Measurements from ENCODE around the gene EPN3.

EPN3 gene

DNA sequence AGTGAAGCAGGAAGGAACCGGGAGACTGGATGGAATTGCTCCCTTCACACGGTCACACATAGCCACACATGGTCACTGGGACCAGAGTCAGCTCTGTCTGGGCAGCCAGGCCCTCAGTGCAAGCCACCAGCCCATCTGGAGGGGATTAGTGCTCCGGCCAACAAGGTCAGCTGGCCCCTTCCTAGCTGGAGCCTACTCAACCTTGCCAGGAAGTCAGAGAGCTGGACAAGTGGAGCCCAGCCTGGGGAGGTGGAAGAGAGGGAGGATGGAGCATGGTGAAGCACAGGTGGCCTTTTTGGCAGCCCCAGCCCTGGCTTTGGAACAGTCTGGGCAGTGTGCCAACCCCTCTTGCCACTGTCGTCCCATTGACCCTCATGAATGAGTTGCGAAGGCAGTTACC is 24.3 kb downstream of the EPN3 start:
- no peak for DNase-seq
- H3K9me3 Mint-ChIP-seq: no peaks in the 10 kb centered on the region
- H3K4me3 Mint-ChIP-seq: no peak overlapping the region
- H3K36me3 Mint-ChIP-seq: no peaks in the 10 kb centered on the region
- CTCF ChIA-PET: no interaction called here
- H3K27ac Mint-ChIP-seq: no peak overlapping the region
- H3K27me3 Mint-ChIP-seq: peaks cover 68% of the 10 kb centered on the region
- H3K4me1 Mint-ChIP-seq: peaks cover 9% of the 10 kb centered on the region

DNA sequence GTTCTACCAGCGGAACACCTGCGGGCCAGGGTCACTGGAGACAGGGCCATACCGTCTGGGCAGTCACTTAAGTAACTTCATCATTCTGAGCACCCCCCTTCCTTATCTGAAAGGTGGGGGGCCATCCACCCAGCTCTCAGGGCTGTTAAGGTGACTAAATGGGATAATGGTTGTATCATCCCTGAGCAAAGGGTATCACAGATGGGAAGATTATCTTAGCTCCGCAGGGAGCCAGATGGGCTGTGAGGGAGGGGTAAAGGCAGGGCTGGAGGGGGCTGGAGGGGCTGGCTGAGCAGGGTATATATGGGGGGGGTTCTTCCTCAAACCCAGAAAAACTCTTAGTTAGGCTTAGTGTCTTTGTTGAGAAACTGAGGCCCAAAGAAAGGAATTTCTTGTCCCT is 25.1 kb downstream of the EPN3 start:
- no peak overlapping the region for H3K4me3 Mint-ChIP-seq
- CTCF ChIA-PET: no interaction called here
- H3K9me3 Mint-ChIP-seq: no peaks in the 10 kb centered on the region
- H3K4me1 Mint-ChIP-seq: peaks cover 14% of the 10 kb centered on the region
- DNase-seq: no peak
- H3K36me3 Mint-ChIP-seq: no peaks in the 10 kb centered on the region
- H3K27ac Mint-ChIP-seq: no peak overlapping the region
- peaks cover 76% of the 10 kb centered on the region for H3K27me3 Mint-ChIP-seq

DNA sequence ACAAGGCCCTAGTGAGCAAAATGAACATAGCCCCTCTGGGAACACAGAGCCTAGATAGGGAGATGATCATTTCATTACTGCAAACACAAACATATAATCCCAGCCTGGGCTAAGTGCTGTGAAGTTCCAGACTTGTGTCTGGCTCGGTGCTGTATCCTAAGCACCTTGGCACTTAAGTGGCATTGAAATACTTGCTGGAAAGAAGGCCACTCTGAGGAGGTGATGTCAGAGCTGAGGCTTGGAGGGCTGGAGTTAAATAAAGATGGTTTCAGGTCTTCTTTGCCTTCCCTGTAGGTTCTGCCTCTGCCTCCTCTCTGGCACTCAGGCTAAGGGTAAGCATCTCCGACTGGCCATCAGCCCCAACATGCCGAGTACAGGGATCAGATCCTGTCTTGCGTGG is 25.6 kb downstream of the EPN3 start:
- H3K27me3 Mint-ChIP-seq: peaks cover 81% of the 10 kb centered on the region
- H3K27ac Mint-ChIP-seq: no peak overlapping the region
- no peak overlapping the region for H3K4me3 Mint-ChIP-seq
- CTCF ChIA-PET: no interaction called here
- no peak for DNase-seq
- no peaks in the 10 kb centered on the region for H3K9me3 Mint-ChIP-seq
- peaks cover 14% of the 10 kb centered on the region for H3K4me1 Mint-ChIP-seq
- H3K36me3 Mint-ChIP-seq: no peaks in the 10 kb centered on the region

DNA sequence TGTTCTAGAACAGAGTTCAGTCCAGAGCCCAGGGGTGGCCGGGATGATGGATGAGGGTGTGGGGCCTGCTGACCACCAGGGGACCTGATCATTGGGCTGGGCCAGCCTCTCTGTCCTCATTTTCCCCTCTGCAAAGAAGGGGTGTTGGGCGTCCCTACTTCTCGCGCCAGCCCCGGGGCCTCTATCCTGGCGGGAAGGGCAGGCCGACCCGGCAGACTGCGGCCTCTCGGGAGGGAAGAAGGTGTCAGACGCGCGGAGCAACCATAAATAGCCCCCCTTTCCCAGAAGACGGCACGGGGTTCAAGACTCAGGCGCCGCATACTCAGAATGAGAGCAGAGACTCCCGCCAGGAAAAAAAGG is 26.0 kb downstream of the EPN3 start:
- H3K36me3 Mint-ChIP-seq: no peaks in the 10 kb centered on the region
- no peak overlapping the region for H3K4me3 Mint-ChIP-seq
- no peak overlapping the region for H3K27ac Mint-ChIP-seq
- no peaks in the 10 kb centered on the region for H3K9me3 Mint-ChIP-seq
- DNase-seq: no peak
- peaks cover 14% of the 10 kb centered on the region for H3K4me1 Mint-ChIP-seq
- peaks cover 81% of the 10 kb centered on the region for H3K27me3 Mint-ChIP-seq
- CTCF ChIA-PET: no interaction called here

DNA sequence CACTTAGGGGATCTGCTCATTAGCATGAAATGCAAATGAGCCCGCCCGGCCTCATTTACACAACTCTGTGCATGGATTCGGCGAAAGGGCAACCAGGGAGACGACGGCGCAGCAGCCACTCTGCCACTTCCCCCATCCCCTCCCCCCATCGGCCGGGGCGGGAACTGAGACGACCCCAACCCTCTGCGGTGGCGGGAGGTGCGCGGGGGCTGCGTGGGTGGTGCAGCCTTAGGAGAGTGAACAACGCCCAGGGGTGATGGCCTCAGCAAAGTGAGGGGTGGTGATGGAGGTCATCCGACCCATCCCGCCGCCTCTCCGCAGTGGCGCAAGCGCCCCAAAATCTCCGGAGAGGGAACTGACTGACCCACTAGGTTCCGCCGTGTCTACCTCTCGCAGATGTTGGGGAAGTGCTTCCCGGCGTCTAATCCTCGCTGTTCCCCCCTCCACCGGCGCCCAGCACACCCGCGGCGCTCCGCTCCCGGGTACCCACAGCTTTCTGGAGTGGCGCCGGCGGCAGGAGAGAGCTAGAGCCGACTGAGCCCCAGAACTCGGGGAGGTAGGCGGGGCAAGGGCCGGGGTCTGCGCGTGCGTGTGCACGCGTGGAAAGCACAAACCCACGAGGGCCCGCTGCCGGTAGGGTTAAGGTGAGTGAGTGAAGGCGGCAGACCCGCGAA is 26.5 kb downstream of the EPN3 start:
- CTCF ChIA-PET: interaction anchor here (1.5 to 2.9 kb wide), 2 partner anchors 9 to 67 kb away, joined by 7 to 13 read pairs; no protein-coding TSS in a partner anchor
- no peak overlapping the region for H3K27ac Mint-ChIP-seq
- H3K4me3 Mint-ChIP-seq: peak overlapping the region; percentile 35
- H3K4me1 Mint-ChIP-seq: peaks cover 16% of the 10 kb centered on the region
- H3K27me3 Mint-ChIP-seq: peaks cover 86% of the 10 kb centered on the region
- peak; percentile 39 for DNase-seq
- no peaks in the 10 kb centered on the region for H3K36me3 Mint-ChIP-seq
- H3K9me3 Mint-ChIP-seq: no peaks in the 10 kb centered on the region

DNA sequence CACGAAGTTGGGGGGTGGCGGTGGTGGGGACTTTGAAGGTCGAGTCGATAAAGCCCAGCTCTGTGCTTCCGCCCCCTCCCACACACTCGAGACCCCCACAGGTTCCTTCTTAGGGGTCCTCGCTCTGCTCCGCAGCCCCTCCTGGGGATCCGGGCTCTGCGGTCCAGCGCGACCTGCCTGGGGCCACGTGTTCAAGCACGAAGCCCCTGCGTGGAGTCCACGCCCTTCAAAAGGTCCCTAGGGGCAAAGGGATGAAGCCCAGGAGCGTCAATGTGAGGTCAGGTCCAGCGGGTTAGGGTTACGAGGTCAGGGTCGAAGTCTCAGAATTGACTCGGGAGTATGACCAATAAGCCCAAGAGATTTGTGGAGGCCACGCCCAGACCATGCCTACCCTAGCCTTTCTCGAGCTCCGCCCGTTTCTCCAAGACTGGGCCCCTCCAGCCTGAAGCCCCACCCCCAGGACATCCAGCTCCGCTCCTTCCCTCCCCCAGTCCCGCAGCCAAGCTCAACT is 27.2 kb downstream of the EPN3 start:
- peak; percentile 62 for DNase-seq

DNA sequence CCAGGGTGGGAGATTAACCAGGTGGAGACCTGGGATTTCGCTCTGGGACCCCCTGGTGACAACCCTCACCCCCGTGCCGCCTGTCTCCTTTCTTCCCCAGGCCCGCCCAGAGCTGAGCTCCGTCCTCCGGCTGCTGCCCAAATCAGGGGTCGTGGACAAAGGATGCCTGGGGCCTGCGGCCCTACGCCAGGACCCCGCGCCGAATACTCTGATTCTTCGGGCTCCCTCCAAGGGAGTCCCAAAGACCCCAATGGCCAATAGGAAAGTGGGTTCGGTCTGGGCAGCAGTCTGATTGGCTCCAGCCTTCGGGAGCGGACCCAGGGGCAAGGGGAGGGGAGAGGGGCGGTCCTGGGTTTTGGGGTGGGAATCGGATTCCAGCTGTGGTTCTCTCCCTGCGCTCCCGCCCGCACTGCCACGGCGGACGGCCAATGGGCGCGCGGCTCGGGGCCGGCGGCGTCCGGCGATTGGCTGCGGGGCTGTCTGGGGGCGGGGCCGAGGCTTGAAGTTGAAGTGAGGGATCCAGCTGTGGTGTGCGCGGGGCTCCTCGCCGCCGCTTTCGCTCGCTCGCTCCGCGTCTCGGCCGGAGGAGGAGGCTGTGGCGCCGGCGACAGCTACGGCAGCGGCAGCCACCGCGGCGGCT is 27.8 kb downstream of the EPN3 start, which contains the start of gene CACNA1G:
Gene CACNA1G, plus strand, starts transcription at position 531 of the 640 bp plus-strand sequence. CDS start 745 bp downstream, outside the sequence.
- H3K27ac Mint-ChIP-seq: no peak within 1 kb of the TSS
- H3K27me3 Mint-ChIP-seq: peaks cover 94% of the 10 kb centered on the region
- peaks cover 18% of the 10 kb centered on the region for H3K4me1 Mint-ChIP-seq
- H3K4me3 Mint-ChIP-seq: peak within 1 kb of the TSS; percentile 56
- DNase-seq: peak; percentile 92
- no peaks in the 10 kb centered on the region for H3K9me3 Mint-ChIP-seq
- H3K36me3 Mint-ChIP-seq: no peaks in the 10 kb centered on the region
- CTCF ChIA-PET: interaction anchor here (1.5 to 2.9 kb wide), 2 partner anchors 10 to 66 kb away, joined by 7 to 13 read pairs; no protein-coding TSS in a partner anchor

More for the DNA sequence above, 27.2 kb downstream of the EPN3 start:
- H3K27ac Mint-ChIP-seq: no peak overlapping the region
- H3K27me3 Mint-ChIP-seq: peaks cover 92% of the 10 kb centered on the region
- H3K4me1 Mint-ChIP-seq: peaks cover 16% of the 10 kb centered on the region
- H3K9me3 Mint-ChIP-seq: no peaks in the 10 kb centered on the region
- H3K36me3 Mint-ChIP-seq: no peaks in the 10 kb centered on the region
- H3K4me3 Mint-ChIP-seq: peak overlapping the region; percentile 56
- CTCF ChIA-PET: interaction anchor here (1.5 to 2.9 kb wide), 2 partner anchors 9 to 66 kb away, joined by 7 to 13 read pairs; no protein-coding TSS in a partner anchor

DNA sequence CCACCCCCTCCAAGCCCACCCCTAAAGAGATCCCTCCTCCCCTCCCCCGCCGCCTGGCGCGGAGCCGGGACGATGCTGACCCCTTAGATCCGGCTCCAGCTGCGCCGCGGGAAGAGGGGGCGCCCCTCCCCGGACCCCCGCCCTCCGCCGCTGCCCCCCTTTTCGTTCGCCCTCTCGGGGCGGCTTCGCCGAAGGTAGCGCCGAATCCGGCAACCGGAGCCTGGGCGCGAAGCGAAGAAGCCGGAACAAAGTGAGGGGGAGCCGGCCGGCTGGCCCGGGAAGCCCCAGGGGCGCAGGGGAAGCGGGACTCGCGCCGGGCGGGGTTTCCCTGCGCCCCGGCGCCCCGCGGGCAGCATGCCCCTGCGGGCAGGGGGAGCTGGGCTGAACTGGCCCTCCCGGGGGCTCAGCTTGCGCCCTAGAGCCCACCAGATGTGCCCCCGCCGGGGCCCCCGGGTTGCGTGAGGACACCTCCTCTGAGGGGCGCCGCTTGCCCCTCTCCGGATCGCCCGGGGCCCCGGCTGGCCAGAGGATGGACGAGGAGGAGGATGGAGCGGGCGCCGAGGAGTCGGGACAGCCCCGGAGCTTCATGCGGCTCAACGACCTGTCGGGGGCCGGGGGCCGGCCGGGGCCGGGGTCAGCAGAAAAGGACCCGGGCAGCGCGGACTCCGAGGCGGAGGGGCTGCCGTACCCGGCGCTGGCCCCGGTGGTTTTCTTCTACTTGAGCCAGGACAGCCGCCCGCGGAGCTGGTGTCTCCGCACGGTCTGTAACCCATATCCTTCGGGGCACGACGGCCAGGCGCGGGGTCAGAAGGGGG is 28.6 kb downstream of the EPN3 start:
- H3K27me3 Mint-ChIP-seq: peaks cover 100% of the 10 kb centered on the region
- CTCF ChIA-PET: interaction anchor here (1.2 to 2.9 kb wide), 2 partner anchors 11 to 70 kb away, joined by 4 to 13 read pairs; no protein-coding TSS in a partner anchor
- H3K27ac Mint-ChIP-seq: no peak overlapping the region
- no peak overlapping the region for H3K4me3 Mint-ChIP-seq
- H3K9me3 Mint-ChIP-seq: no peaks in the 10 kb centered on the region
- H3K36me3 Mint-ChIP-seq: no peaks in the 10 kb centered on the region
- H3K4me1 Mint-ChIP-seq: peaks cover 18% of the 10 kb centered on the region
- peak; percentile 50 for DNase-seq

DNA sequence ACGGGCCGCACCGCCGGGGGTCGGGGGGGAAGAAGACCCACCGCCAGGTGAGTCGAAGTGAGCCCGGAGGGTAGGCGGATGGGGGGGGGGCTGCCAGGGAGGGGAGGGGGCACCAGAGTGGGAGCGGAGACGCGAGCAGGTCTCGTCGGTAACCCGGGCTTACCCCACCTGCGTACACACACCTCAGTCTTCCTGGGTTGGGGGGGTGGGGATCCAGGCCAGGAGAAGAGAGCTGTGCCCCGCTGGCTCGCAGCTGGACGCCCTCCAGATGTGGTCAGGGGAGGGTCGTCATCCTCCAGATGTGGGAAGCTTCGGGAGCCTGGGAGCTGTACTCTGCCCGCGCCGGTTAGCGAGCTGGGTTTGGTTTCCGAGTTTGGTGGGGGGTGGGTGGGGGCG is 29.2 kb downstream of the EPN3 start:
- H3K36me3 Mint-ChIP-seq: no peaks in the 10 kb centered on the region
- H3K27me3 Mint-ChIP-seq: peaks cover 100% of the 10 kb centered on the region
- peaks cover 18% of the 10 kb centered on the region for H3K4me1 Mint-ChIP-seq
- H3K4me3 Mint-ChIP-seq: no peak overlapping the region
- DNase-seq: no peak
- no peaks in the 10 kb centered on the region for H3K9me3 Mint-ChIP-seq
- CTCF ChIA-PET: interaction anchor here (1.2 to 2.9 kb wide), 2 partner anchors 11 to 69 kb away, joined by 4 to 13 read pairs; no protein-coding TSS in a partner anchor
- H3K27ac Mint-ChIP-seq: no peak overlapping the region

DNA sequence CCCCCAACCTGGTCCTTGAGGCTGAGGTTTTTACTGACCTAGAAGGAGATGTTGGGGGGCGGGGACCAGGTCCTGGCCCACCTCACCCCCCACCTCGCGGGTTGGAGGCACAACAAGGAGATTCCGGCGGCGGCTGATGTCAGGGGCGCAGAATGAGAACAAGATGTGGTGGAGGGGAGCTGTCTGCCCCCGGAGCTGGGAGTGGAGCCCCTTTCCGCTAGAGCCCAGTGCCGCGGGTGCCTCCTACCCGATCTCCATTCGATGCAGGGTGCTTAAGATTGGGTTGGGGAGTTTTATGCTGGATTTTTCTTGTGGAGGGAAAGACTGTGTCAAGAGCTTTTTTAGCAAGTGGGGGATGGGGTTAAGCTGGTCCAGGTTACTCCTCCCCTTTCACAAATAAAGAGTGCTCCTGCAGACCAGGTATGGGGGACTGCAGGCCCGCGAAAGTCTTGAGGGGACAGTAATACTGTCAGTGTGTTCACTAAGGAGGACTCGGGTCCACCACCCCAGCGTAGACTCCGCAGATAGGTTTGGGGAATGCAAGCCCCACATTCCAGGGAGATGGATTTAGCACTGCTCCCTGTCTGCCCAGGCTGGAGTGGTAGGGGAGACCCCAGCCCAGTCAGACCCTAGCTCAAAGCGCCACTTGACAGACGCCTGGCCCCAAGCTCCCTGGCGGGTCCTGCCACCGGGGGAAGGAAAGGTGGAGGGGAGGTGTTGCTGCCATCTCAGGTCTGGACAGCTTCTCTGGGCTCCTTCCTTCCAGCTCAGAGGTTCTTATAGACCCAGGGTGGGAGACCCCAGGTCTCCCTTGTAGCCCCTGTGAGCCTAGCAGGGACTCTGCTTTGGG is 29.9 kb downstream of the EPN3 start:
- H3K4me1 Mint-ChIP-seq: peaks cover 18% of the 10 kb centered on the region
- peak overlapping the region; percentile 71 for H3K27ac Mint-ChIP-seq
- peak; percentile 34 for DNase-seq
- H3K27me3 Mint-ChIP-seq: peaks cover 100% of the 10 kb centered on the region
- CTCF ChIA-PET: interaction anchor here (1.0 to 1.5 kb wide), 4 partner anchors 11 to 133 kb away, joined by 3 to 4 read pairs (median 3); no protein-coding TSS in a partner anchor
- H3K9me3 Mint-ChIP-seq: no peaks in the 10 kb centered on the region
- H3K4me3 Mint-ChIP-seq: peak overlapping the region; percentile 30
- H3K36me3 Mint-ChIP-seq: no peaks in the 10 kb centered on the region

DNA sequence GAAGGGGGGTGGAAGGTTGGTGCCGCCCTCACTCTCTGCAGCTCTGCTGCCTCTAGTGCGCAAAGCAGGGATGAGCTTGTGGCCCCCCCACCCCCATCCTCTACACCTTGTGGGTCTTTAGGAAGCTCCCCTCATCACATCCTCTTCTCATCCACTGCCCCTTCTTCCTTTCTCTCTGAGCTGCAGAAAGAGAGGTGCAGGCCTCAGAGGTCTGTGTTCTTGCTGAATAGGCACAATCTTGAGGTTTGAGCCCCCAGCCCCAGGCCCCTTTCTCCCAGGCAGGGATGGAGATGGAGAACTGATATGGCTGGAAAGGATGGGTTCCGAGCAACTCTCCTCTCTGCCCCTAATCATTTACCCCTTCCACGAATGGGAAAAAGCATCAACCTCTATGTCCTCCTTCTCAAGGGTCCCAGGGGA is 30.6 kb downstream of the EPN3 start:
- H3K9me3 Mint-ChIP-seq: no peaks in the 10 kb centered on the region
- no peaks in the 10 kb centered on the region for H3K36me3 Mint-ChIP-seq
- H3K4me3 Mint-ChIP-seq: no peak overlapping the region
- CTCF ChIA-PET: interaction anchor here (1.0 to 1.5 kb wide), 3 partner anchors 10 to 132 kb away, joined by 3 read pairs; no protein-coding TSS in a partner anchor
- no peak for DNase-seq
- peaks cover 100% of the 10 kb centered on the region for H3K27me3 Mint-ChIP-seq
- peaks cover 18% of the 10 kb centered on the region for H3K4me1 Mint-ChIP-seq
- H3K27ac Mint-ChIP-seq: no peak overlapping the region

DNA sequence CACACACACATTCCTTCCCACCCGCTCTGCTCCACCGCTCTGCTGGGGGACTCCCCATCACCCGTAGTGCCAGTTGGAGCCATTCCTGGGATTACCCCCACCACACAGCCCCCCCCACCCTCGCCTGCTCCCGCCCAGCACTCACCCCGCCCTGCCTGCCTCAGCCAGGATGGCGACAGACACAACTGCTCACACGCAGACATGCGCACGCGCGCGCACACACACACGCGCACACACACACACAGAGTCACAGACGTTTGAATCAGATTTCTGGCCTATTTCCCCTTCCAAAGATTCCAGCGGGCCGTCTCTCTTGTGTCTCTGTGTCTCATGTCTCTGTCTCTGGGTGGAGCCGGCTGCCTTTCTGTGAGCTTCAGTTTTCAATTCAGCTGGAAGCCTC is 32.4 kb downstream of the EPN3 start:
- CTCF ChIA-PET: interaction anchor here (1.1 kb wide), 1 partner anchor 10 kb away, joined by 4 read pairs; no protein-coding TSS in a partner anchor
- no peak for DNase-seq
- Mint-ChIP-seq H3K27ac (no peak overlapping the region), H3K4me3 (no peak overlapping the region), H3K4me1 (peaks cover 13% of the 10 kb centered on the region), H3K27me3 (peaks cover 100% of the 10 kb centered on the region), H3K9me3 (no peaks in the 10 kb centered on the region), H3K36me3 (no peaks in the 10 kb centered on the region)

Data from activated naive CD4-positive, alpha-beta T cell treated with anti-CD3 and anti-CD28 coated beads, Interleukin-2, amount 10 ng/mL, durations not matched to agents 7 days and 5 days (primary cell).